ENCODE measurements around the gene USP53.
"Not testable (repeated sequence)": the region's sequence is repeated elsewhere in the genome, so short reads cannot be mapped to it uniquely, and the experiment has no call there.

USP53 gene

DNA sequence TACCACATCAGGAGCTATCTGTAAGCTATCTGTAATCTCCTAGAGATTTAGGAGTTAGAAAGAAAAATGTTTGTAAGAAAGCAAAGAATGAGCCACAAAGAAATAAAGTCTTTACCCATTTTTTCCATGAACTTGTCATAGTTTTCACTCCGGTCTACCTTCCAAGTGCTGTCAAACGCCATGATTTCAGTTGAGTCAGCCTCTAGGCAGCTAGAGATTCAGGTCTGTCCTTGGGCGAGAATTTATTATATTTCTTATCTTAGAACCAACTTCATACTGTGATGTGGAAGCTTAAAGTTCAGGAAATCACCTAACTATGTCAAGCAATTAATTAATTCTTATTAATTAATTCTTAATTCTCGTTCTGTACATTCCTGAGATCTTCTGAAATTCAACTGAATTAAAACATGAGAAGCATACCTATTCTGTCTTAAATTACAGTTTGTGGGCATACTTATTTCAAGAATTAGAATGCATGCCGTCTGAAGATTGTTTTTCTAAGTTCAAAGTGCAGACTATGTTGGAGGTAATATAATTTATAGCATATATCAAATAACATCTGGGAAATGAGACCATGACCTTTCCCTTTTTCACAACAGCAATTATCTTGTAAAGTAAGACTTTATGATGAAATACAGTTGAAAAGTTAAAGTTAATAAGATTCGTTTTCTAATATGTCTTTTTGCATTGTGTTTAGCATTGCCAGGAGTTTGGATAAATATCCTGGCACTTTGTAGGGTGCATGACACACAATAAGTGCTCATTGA is 109.6 kb downstream of the USP53 start, which contains the start of gene FABP2:
Gene FABP2 (minus strand): TSS at position 218 of the 767 bp plus-strand sequence. CDS start 36 bp downstream, at position 182.
- no peak for DNase-seq

GRCh38 chr4:119328695-119329094 is 116.2 kb downstream of the USP53 start:
- no peak for DNase-seq

DNA sequence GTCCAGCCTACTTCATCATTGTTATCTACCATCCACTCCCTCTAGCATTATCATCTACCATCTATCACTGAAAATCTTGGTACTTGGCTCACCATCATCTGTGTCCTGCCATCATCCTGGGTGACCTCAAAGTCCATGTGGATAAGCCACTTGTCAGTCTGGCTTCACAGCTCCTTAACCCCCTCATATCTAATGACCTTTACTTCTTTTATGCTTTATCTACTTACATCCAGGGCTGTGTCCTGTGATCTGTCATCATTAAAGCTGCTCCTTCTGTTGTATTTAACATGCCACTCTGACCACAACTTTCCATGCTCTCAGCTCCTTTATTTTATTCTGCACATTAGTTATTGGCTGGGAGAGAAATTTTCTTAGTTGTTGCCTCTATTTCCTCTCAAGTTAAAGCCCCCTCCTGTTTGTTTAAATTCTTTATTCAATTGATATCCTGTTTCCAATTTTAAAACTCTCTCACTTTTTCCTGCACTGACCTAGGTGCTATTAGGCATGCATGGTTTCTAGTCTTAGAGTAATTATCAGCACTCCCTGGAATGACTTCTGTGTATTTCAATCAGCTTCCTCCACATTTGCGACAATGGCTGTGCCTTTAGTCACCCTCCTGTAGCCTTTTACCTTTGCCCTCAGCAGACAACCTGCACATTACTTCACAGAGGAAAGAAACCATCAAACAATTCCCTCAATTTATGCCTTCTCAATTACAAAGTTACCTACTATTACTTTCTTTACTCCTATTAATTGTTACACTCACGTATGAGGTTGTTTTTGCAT is 117.5 kb downstream of the USP53 start:
- no peak for DNase-seq

DNA sequence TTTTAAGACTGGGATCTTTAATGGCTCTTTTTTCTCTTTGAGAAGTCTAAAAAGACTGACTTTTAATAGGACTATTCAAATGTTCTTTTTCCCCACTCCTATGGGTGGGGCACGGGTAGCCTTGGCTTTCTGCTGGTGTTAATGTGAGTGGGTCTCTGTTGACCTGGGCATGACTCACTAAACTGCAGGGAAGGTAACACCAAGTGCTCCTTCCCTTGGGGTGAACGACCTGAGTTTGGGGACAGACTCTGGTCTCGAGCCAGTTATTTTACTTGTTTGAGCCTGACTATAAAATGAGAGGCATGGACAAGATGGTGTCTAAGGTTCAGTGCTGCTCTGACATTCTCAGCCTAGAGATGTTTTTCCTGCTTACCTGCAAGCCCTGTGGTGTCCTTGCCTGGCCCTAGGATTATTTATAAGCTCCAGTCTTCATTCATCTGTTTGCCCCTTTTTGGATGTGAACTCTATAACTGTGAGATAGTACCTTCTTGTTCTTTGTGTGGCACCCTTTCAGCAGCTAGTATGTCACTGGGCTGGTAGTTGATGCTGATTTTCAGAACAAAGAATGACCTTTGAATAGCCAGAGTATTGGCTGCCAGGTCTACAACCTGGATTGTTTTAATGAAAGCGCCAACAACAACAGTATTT is 123.9 kb downstream of the USP53 start:
- not testable (repeated sequence) for DNase-seq

GRCh38 chr4:119337010-119337409 is 124.5 kb downstream of the USP53 start:
- DNase-seq, result peak in 2 of 14 donors; percentile 0 to 1

DNA sequence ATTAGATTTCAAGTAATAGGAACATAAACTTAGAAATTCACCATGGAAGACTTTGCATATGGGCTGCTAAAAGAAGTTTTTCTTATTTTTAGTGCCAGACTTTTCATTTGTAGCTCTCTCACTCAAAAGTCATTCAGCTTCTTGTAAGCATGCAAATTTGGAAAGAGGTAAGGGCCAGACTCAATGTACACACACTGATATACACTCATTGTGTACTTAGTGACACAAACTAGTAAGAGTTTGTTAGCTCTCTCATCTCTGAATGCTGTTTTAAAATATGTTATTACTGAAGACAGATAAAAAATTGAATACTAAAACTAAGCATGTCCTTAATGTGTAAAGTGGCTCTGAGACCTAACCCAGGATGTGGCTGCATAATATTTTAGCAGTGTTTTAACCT is 127.4 kb downstream of the USP53 start:
- not testable (repeated sequence) for DNase-seq

DNA sequence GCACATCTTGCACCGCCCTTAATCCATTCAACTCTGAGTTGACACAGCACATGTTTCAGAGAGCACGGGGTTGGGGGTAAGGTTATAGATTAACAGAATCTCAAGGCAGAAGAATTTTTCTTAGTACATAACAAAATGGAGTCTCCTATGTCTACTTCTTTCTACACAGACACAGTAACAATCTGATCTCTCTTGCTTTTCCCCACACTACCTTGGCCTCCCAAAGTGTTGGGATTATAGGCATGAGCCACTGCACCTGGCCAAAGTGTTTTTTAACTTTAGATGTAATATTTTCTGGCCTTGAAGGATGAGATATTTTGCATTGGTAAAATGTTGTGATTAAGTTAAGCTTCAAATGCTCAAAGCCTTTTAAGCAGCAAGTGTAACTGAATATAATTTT is 130.8 kb downstream of the USP53 start:
- not testable (repeated sequence) for DNase-seq

Data from C1 segment of cervical spinal cord (tissue), 14 donors.